ENCODE measurements around the gene RBM33. TPM values are rescaled to one million over a fixed set of nuclear protein-coding genes. Genes with fewer than 3 reads are reported as not detected.

Gene RBM33
- total and polyA plus RNA-seq, 2 of the 13 experiments (the other 11 are each of a cell fraction or from before 2014, with no cell fraction given) = 12.4 to 28.9 TPM

GRCh38 chr7:155807789-155808548 is 163.5 kb downstream of the RBM33 start (continued):
- no peak for TF ChIP-seq POLR2AphosphoS2 (IDR thresholded peaks at IDR 0.05; ENCODE audit: low read depth, low read length)
- no peak for TF ChIP-seq ARID2 (CRISPR knock-in tag; IDR thresholded peaks at IDR 0.05; ENCODE audit: borderline replicate concordance)
- no peak for TF ChIP-seq ZNF850 (CRISPR knock-in tag; conservative IDR thresholded peaks at IDR 0.05)
- no peak for TF ChIP-seq JDP2 (CRISPR knock-in tag; IDR thresholded peaks at IDR 0.05; ENCODE audit: borderline replicate concordance)
- TF ChIP-seq, protein P1, sequence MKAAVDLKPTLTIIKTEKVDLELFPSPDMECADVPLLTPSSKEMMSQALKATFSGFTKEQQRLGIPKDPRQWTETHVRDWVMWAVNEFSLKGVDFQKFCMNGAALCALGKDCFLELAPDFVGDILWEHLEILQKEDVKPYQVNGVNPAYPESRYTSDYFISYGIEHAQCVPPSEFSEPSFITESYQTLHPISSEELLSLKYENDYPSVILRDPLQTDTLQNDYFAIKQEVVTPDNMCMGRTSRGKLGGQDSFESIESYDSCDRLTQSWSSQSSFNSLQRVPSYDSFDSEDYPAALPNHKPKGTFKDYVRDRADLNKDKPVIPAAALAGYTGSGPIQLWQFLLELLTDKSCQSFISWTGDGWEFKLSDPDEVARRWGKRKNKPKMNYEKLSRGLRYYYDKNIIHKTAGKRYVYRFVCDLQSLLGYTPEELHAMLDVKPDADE (CRISPR knock-in tag; IDR thresholded peaks at IDR 0.05) = no peak
- no peak for TF ChIP-seq ZSCAN29 (CRISPR knock-in tag; conservative IDR thresholded peaks at IDR 0.05)
- TF ChIP-seq ZNF598 (CRISPR knock-in tag; IDR thresholded peaks at IDR 0.05; ENCODE audit: borderline replicate concordance) = peak; percentile 36; the same call in 1 of the 2 replicates
- TF ChIP-seq ELK4 (CRISPR knock-in tag; IDR thresholded peaks at IDR 0.05; ENCODE audit: borderline replicate concordance) = no peak
- TF ChIP-seq, protein P2, sequence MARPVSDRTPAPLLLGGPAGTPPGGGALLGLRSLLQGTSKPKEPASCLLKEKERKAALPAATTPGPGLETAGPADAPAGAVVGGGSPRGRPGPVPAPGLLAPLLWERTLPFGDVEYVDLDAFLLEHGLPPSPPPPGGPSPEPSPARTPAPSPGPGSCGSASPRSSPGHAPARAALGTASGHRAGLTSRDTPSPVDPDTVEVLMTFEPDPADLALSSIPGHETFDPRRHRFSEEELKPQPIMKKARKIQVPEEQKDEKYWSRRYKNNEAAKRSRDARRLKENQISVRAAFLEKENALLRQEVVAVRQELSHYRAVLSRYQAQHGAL (CRISPR knock-in tag; IDR thresholded peaks at IDR 0.05; ENCODE audit: not compliant biosample characterization) = no peak
- TF ChIP-seq MIER2 (CRISPR knock-in tag; IDR thresholded peaks at IDR 0.05) = no peak
- no peak for TF ChIP-seq SRSF4 (IDR thresholded peaks at IDR 0.05; ENCODE audit: low read depth, low read length, poor library complexity, severe bottlenecking)
- no peak for TF ChIP-seq IRF2 (CRISPR knock-in tag; IDR thresholded peaks at IDR 0.05)
- no peak for TF ChIP-seq MED13 (CRISPR knock-in tag; IDR thresholded peaks at IDR 0.05)
- 0 out of 2 replicates have a peak, but pooled peaks have one; percentile 15 for TF ChIP-seq FOXJ3 (CRISPR knock-in tag; IDR thresholded peaks at IDR 0.05; ENCODE audit: borderline replicate concordance)
- no peak for TF ChIP-seq MED8 (CRISPR knock-in tag; IDR thresholded peaks at IDR 0.05; ENCODE audit: insufficient replicate concordance)
- no peak for TF ChIP-seq ZSCAN30 (CRISPR knock-in tag; IDR thresholded peaks at IDR 0.05)
- TF ChIP-seq, protein P3, sequence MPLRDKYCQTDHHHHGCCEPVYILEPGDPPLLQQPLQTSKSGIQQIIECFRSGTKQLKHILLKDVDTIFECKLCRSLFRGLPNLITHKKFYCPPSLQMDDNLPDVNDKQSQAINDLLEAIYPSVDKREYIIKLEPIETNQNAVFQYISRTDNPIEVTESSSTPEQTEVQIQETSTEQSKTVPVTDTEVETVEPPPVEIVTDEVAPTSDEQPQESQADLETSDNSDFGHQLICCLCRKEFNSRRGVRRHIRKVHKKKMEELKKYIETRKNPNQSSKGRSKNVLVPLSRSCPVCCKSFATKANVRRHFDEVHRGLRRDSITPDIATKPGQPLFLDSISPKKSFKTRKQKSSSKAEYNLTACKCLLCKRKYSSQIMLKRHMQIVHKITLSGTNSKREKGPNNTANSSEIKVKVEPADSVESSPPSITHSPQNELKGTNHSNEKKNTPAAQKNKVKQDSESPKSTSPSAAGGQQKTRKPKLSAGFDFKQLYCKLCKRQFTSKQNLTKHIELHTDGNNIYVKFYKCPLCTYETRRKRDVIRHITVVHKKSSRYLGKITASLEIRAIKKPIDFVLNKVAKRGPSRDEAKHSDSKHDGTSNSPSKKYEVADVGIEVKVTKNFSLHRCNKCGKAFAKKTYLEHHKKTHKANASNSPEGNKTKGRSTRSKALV (CRISPR knock-in tag; IDR thresholded peaks at IDR 0.05) = no peak
- no peak for TF ChIP-seq ZNF337 (CRISPR knock-in tag; IDR thresholded peaks at IDR 0.05; ENCODE audit: borderline replicate concordance, low read depth)
- TF ChIP-seq MYC (CRISPR knock-in tag; IDR thresholded peaks at IDR 0.05; ENCODE audit: borderline replicate concordance) = no peak
- no peak for TF ChIP-seq SMARCC2 (IDR thresholded peaks at IDR 0.05)
- no peak for TF ChIP-seq ZNF768 (CRISPR knock-in tag; IDR thresholded peaks at IDR 0.05)
- TF ChIP-seq XBP1 (CRISPR knock-in tag; IDR thresholded peaks at IDR 0.05) = no peak
- TF ChIP-seq ATF3 (CRISPR knock-in tag; IDR thresholded peaks at IDR 0.05) = no peak
- no peak for TF ChIP-seq LBX2 (CRISPR knock-in tag; IDR thresholded peaks at IDR 0.05; ENCODE audit: borderline replicate concordance)
- no peak; the same call in 1 of the 2 replicates for TF ChIP-seq ZFX (CRISPR knock-in tag; IDR thresholded peaks at IDR 0.05; ENCODE audit: low read depth)
